H54 (cell line): ENCODE data around the gene TIPARP.
"Not testable (repeated sequence)": the region's sequence is repeated elsewhere in the genome, so short reads cannot be mapped to it uniquely, and the experiment has no call there.

Source experiments
- DNase-seq: peaks from one replicate; pipeline ENCODE4 v3.0.0; 2011; ENCODE audit warnings: low spot score, mixed read lengths; ENCODE audit not compliant: insufficient read length
- FAIRE-seq: peaks from 3 replicates; lab custom pipeline; 2011; peaks lifted over from hg19 to GRCh38; lab: Jason Lieb, UNC
- POLR2A ChIP-seq: IDR thresholded peaks from 2 replicates; pipeline ENCODE4 v1.6.1; 2011; ENCODE audit warnings: low read depth, mild to moderate bottlenecking, low read length

TIPARP gene

DNA sequence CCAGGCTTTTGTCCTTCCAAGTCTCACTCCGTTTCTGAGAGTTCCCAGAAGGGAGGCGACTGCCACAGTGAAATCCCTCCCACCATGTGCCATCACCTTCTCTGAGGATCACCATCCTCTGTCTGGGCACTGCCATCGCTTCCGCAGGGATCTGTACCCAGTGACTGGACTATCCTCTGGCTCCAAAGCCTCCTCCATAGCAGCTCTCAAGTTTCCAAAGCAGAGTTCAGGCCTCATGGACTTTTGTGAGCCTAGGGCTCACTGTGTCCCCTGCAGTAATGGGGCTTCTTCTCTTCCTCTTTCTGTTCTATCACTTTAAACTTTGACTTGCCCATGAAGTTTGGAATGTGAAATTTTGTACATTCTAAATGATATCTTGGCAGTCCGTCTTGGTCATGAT, 63.9 kb downstream of the TIPARP start:
- DNase-seq: no peak
- FAIRE-seq: no peak
- no peak for TF ChIP-seq POLR2A

DNA sequence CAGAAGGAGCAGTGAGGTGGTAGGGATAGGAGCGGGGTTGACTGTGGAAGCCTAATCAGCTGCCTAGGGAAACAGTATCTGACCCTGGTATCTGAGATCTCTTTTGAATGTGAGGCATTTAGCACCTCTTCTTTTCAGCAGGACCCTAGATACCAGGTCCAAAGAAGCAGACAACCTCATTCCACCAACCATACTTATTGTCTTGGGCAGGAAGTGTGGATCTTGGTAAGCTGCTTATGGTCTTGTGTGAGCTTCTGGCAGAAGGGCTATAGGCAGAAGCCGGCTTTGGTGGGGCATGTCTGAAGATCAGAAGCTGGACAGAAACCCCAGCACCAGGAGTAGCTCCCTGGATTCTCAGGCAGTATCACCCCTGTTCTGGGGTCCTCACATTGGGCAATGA, 65.6 kb downstream of the TIPARP start:
- FAIRE-seq: no peak
- DNase-seq: no peak
- TF ChIP-seq POLR2A: no peak

DNA sequence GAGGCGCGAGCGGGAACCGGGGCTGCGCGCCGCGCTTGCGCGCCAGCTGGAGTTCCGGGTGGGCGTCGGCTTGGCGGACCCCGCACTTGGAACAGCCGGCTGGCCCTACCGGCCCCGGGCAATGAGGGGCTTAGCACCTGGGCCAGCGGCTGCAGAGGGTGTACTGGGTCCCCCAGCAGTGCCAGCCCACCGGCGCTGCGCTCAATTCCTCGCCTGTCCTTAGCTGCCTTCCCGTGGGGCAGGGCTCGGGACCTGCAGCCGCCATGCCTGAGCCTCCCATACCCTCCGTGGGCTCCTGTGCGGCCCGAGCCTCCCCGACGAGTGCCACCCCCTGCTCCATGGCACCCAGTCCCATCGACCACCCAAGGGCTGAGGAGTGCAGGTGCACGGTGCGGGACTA, 66.2 kb downstream of the TIPARP start:
- not testable (repeated sequence) for FAIRE-seq, DNase-seq

DNA sequence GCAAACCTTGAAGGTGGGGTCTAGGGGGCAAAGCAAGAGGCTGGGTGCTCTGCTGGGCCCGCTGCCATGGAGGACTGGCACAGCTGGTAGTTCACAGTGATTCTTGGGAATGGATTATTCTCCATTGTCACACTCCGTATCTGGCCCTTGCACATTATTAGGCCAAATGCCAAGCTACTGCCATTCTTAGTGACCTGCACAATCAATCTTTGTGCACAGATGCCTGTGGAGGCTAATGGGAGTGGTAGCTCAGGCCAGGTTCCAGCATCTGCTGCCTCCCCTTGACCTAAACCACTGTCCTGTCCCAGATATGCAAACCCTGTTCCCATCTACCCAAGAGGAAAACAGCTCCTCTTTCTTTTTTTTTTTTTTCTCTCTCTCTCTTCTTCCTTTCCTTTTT, 67.5 kb downstream of the TIPARP start:
- FAIRE-seq (no peak), DNase-seq (no peak)

DNA sequence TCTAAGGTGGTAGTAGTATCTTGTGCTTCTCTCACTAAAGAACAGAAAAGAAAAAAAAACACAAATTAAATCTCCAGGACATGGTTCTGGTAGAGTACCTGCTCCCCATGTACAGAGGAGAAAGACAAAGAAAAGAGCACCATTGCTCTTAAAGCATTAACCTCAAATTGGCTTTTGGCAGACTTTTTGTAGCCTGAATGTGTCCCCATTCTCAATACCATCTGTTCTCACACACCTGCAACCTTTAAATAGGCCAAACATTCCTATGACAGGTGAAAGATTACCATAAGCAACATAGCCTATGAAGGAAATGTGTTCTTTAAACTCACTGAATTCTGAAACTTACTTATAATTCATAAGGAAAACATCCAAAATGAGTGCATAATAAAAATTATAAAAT, 68.0 kb downstream of the TIPARP start:
- no peak for FAIRE-seq
- DNase-seq: no peak
- no peak for TF ChIP-seq POLR2A

More for the DNA sequence above, 67.5 kb downstream of the TIPARP start:
- no peak for TF ChIP-seq POLR2A

DNA sequence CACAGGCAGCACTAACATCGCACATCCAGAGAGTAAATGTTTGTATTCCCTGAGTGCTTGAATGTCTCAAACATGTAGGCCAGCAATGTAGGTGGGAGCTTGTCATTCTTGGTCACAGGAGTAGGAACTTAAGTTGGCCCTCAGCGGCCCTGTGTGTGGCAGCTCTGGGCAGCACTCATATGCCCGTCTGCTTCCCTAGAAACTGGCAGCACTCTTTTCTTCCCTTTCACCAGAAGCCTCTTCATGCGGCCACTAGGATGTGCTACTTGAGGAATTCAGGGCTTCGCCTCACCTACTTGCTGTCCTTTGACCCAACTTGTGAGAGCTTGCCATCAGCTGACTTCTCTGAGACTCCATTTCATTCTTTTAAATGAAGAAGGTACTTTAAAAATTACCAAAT, 69.5 kb downstream of the TIPARP start:
- no peak for FAIRE-seq
- no peak for TF ChIP-seq POLR2A
- no peak for DNase-seq

DNA sequence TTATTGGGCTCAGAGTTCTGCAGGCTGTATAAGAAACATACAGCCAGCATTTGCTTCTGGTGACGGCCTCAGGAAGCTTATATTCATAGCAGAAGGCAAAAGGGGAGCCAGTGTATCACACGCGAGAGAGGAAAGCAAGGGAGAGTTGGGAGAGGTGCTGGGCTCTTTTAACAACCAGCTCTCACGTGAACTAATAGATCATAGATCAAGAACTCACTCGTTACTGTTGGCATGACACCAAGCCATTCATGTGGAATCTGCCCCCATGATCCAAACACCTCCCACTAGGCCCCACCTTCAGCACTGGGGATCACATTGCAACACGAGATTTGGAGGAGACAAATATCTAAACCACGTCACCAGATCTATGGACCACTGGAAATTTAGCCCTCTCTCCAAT, 70.2 kb downstream of the TIPARP start:
- DNase-seq (no peak), FAIRE-seq (no peak)
- TF ChIP-seq POLR2A: no peak

DNA sequence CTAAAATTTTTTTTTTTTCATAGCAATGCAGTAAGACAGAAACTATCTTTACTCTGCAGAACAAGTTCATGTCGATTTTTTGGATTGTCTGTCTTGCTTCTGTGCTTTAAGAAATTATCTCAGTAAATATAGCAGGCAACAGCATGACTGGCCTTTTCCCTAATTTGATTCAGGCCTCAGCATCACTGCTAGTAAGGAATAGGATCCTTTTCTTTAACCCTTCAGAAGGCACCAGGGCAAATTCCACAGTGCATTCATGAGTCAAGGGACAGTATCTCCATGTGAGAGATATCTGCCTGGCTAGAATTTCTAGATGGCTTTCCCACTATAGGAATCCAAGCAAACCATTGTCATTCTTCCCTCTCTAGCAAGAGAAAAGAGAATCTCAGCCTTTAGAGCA, 71.4 kb downstream of the TIPARP start:
- DNase-seq: no peak
- no peak for FAIRE-seq
- no peak for TF ChIP-seq POLR2A

DNA sequence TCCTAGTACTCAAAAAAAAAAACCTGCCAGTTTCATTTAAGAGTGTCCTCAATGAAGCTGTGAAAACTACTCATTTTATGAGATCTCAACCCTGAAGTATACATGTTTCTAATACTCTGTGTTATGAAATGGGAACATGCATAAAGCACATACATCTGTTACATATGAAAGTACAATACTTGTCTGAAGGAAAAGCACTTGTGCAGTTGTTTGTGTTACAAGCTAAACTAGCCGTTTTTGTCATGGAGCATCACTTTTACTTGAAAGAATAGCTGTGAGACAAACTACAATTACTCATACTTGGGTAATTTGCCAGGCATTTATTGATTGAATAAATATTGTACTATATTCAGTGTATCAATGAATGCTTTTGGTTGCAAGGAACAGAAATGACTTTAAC, 72.7 kb downstream of the TIPARP start:
- TF ChIP-seq POLR2A: no peak
- FAIRE-seq: no peak

DNA sequence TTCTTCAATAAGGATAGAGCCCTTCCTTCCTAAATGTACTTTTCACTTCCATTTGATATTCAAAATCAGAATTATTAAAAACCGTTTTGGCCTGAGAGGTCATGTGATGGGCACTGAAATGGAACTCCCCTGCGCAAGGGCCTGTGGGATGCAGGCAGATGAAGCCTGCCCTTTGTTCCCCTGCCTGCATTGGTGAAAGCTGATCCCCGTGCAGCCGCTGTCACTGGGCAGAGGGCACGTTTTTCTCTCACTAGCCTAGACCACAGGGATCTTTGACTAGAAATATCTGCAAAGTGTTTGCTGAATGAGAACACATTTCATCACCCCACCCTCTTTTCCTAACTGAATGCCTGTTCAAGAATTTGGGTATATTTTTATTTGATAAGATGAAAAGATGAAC, 74.9 kb downstream of the TIPARP start:
- DNase-seq: no peak
- no peak for FAIRE-seq
- TF ChIP-seq POLR2A: no peak

More for the DNA sequence above, 72.7 kb downstream of the TIPARP start:
- DNase-seq: no peak

DNA sequence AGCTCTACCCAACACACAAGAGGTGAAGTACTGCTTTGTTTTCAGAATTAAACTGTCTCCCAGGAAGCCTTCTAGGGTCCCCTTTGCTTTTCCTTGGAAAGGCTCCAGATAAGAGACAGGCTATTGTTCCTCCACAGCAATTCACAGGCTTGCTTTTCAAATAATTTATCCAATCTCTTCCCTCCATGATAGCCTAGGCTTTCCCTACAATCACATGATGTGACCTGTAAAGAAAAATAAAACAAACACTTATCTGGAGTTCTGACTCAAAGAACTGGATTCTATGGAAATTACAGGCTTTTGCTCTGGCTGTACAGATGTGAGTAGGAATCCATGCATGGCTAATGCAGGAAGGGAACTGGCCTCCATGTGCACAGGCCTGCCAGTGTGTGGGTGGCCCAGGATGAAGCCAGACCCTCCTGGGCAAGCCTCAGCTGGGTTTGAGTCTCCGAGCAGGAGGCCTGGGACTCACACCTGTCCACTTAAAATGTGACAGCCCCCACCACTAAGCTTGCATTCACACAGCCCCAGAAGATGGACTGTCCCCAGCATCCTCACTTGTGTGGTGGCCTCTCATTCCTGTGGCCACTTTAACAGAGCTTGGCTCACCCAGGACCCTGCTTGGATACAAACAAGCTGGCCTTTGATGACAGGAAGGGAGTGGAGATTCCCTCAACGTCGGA, 75.9 kb downstream of the TIPARP start:
- DNase-seq: peak; percentile 24

DNA sequence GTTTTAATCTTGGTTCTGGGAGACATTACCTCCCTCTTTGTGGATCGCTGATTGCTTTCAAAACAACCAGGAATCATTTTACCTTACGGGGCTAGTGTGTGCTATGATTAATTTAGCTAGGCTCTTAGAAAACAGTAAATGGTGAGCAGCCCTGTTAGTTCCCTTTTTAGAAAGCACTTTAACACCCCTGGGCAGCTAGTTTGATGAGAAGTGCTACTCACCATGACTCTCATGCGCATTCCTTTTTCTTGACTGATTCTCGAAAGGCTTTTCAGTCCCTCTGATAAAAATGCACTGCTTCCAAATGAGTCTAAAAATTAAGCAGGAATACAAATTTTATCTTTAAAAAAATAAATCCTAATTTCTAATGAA, 76.5 kb downstream of the TIPARP start:
- TF ChIP-seq POLR2A: no peak
- FAIRE-seq (no peak), DNase-seq (peak; percentile 34)

More for the DNA sequence above, 75.9 kb downstream of the TIPARP start:
- FAIRE-seq: no peak
- no peak for TF ChIP-seq POLR2A

DNA sequence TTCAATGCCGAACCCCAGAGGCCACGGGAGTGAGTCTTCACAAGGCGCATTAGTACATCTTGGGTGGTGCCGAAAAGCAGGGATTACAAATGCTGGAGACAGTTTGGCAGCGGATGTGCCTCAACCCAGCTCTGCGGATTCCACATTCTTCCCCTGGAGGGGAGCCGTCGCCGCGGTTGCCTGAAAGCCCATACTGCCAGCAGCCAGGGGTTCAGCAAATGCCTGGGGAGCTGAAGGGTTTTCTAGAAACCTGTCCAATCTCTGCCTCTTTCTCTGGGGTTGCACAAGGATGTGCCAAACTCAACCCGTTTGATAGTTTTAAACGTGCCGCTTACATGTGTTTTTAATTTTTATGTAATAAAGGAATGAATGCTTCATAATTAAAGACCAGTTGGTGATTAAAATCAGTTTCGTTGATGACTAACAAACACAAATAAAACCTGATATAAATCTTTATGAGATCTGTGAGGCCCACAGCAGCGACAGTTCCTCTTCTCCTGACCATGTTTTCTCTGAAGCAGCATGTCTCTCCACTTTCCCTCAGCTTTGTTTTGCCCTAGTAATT, 77.2 kb downstream of the TIPARP start:
- TF ChIP-seq POLR2A: no peak
- DNase-seq: peak; percentile 81
- FAIRE-seq: peak; percentile 92
